Prostate gland (tissue), 2 donors: ENCODE results near the gene MTMR11.

ENCODE experiments used
- CTCF ChIP-seq, 4 experiments: fragments of 200-600 bp in 2 of 4; fragments of 450-650 bp in 2 of 4; sonication (generic) in 2 of 4; IDR thresholded peaks; 1 replicate in 3 of 4; 2 replicates in 1 of 4; pipeline ENCODE4 v1.5.1; 2016 to 2019; ENCODE audit warnings: antibody characterized with exemption in 4 of 4, mild to moderate bottlenecking in 2 of 4, moderate library complexity in 2 of 4
- POLR2A ChIP-seq: fragments of 450-650 bp; IDR thresholded peaks from one replicate; pipeline ENCODE4 v1.6.1; 2016; ENCODE audit warnings: antibody characterized with exemption, mild to moderate bottlenecking

GRCh38 chr1:149917571-149918144 lies 19.0 kb downstream of the MTMR11 start, which contains the start of gene SV2A:
- TF ChIP-seq CTCF (IDR thresholded peaks at IDR 0.05) (no peak), POLR2A (no peak)
